GM19043 (cell line): Measurements from ENCODE around the gene ABLIM2.

Experiments
- ATAC-seq: cut with Tn5 transposase; IDR thresholded peaks from one replicate; pipeline ENCODE4 v1.9.1; 2021; ENCODE audit warnings: low read depth; ENCODE audit not compliant: unreplicated experiment

Gene ABLIM2

GRCh38 chr4:8090312-8090711 lies 68.3 kb downstream of the ABLIM2 start:
- ATAC-seq: no peak

- ATAC-seq: no peak
Measured at GRCh38 chr4:8089862-8090261, 68.8 kb downstream of the ABLIM2 start.

- ATAC-seq: no peak
Measured at GRCh38 chr4:8088966-8089491, 69.6 kb downstream of the ABLIM2 start.

- no peak for ATAC-seq
Measured at GRCh38 chr4:8087921-8088495, 70.6 kb downstream of the ABLIM2 start.

- ATAC-seq: no peak
Measured at GRCh38 chr4:8086783-8087445, 71.7 kb downstream of the ABLIM2 start.

- ATAC-seq: no peak
Measured at GRCh38 chr4:8085491-8086117, 73.0 kb downstream of the ABLIM2 start.

- no peak for ATAC-seq
Measured at GRCh38 chr4:8084712-8085490, 73.7 kb downstream of the ABLIM2 start.

GRCh38 chr4:8084031-8084660 lies 74.5 kb downstream of the ABLIM2 start:
- no peak for ATAC-seq

- ATAC-seq: no peak
Measured at GRCh38 chr4:8083086-8083825, 75.4 kb downstream of the ABLIM2 start.

- no peak for ATAC-seq
Measured at GRCh38 chr4:8082517-8083055, 76.0 kb downstream of the ABLIM2 start.

GRCh38 chr4:8081621-8082516 lies 76.7 kb downstream of the ABLIM2 start:
- ATAC-seq: no peak

- no peak for ATAC-seq
Measured at GRCh38 chr4:8081171-8081570, 77.4 kb downstream of the ABLIM2 start.

GRCh38 chr4:8080754-8081065 lies 77.9 kb downstream of the ABLIM2 start:
- no peak for ATAC-seq

GRCh38 chr4:8079916-8080753 lies 78.5 kb downstream of the ABLIM2 start:
- ATAC-seq: no peak

GRCh38 chr4:8079031-8079885 lies 79.4 kb downstream of the ABLIM2 start:
- no peak for ATAC-seq

- no peak for ATAC-seq
Measured at GRCh38 chr4:8078610-8079015, 80.0 kb downstream of the ABLIM2 start.

GRCh38 chr4:8078109-8078494 lies 80.5 kb downstream of the ABLIM2 start:
- ATAC-seq: no peak
